ENCODE results near the gene TMEM120B.
"Not testable (repeated sequence)": the region's sequence is repeated elsewhere in the genome, so short reads cannot be mapped to it uniquely, and the experiment has no call there.

The TMEM120B gene

GRCh38 chr12:121741743-121742142, 29.2 kb downstream of the TMEM120B start:
- H2AFZ ChIP-seq (ENCODE audit: low read length), result no peak overlapping the region
- no peak overlapping the region for H3K27ac ChIP-seq (ENCODE audit: low read depth, low read length, poor library complexity, severe bottlenecking)
- no peaks in the 10 kb centered on the region for H3F3A ChIP-seq (ENCODE audit: insufficient read depth, low read length)
- peaks cover 9% of the 10 kb centered on the region for H3K36me3 ChIP-seq (ENCODE audit: insufficient read depth, low read length)
- H3K79me2 ChIP-seq (ENCODE audit: insufficient read depth, low read length), result no peaks in the 10 kb centered on the region
- no peak overlapping the region for H3K4me3 ChIP-seq (ENCODE audit: low read depth, low read length, poor library complexity, severe bottlenecking)
- H3K27me3 ChIP-seq (ENCODE audit: insufficient read depth, low read length), result no peaks in the 10 kb centered on the region
- TF ChIP-seq CTCF (IDR thresholded peaks at IDR 0.05; ENCODE audit: low read length) (no peak), EZH2 (IDR thresholded peaks at IDR 0.05; ENCODE audit: borderline replicate concordance, low read length) (no peak)
- no peak overlapping the region for H3K9ac ChIP-seq (ENCODE audit: low read length)
- H3K9me2 ChIP-seq (ENCODE audit: low read depth, low read length), result no peaks in the 10 kb centered on the region
- H3K4me2 ChIP-seq (ENCODE audit: low read length), result no peak overlapping the region
- no peaks in the 10 kb centered on the region for H4K20me1 ChIP-seq (ENCODE audit: insufficient read depth, low read length)
- H3K4me1 ChIP-seq (ENCODE audit: insufficient read depth, low read length, severe bottlenecking), result no peaks in the 10 kb centered on the region
- H3K9me3 ChIP-seq (ENCODE audit: low read length), result no peaks in the 10 kb centered on the region

- H3K27me3 ChIP-seq (ENCODE audit: insufficient read depth, low read length); H3K4me1 ChIP-seq (ENCODE audit: insufficient read depth, low read length, severe bottlenecking); H4K20me1 ChIP-seq (ENCODE audit: insufficient read depth, low read length); H3K9me3 ChIP-seq (ENCODE audit: low read length); H3K9me2 ChIP-seq (ENCODE audit: low read depth, low read length); H3K9ac ChIP-seq (ENCODE audit: low read length); H3K79me2 ChIP-seq (ENCODE audit: insufficient read depth, low read length); H3K27ac ChIP-seq (ENCODE audit: low read depth, low read length, poor library complexity, severe bottlenecking); H3K4me3 ChIP-seq (ENCODE audit: low read depth, low read length, poor library complexity, severe bottlenecking); H3F3A ChIP-seq (ENCODE audit: insufficient read depth, low read length); H2AFZ ChIP-seq (ENCODE audit: low read length); H3K4me2 ChIP-seq (ENCODE audit: low read length): not testable (repeated sequence)
- peaks cover 15% of the 10 kb centered on the region for H3K36me3 ChIP-seq (ENCODE audit: insufficient read depth, low read length)
Observed at GRCh38 chr12:121745545-121745944, 33.0 kb downstream of the TMEM120B start.

GRCh38 chr12:121748218-121748570, 35.6 kb downstream of the TMEM120B start:
- no peaks in the 10 kb centered on the region for H4K20me1 ChIP-seq (ENCODE audit: insufficient read depth, low read length)
- peak overlapping the region; percentile 14; the same call in 1 of the 2 replicates for H3K4me2 ChIP-seq (ENCODE audit: low read length)
- no peak overlapping the region; the same call in 1 of the 2 replicates for H3K9ac ChIP-seq (ENCODE audit: low read length)
- no peaks in the 10 kb centered on the region for H3K27me3 ChIP-seq (ENCODE audit: insufficient read depth, low read length)
- no peak overlapping the region for H2AFZ ChIP-seq (ENCODE audit: low read length)
- TF ChIP-seq CTCF (IDR thresholded peaks at IDR 0.05; ENCODE audit: low read length) (no peak), EZH2 (IDR thresholded peaks at IDR 0.05; ENCODE audit: borderline replicate concordance, low read length) (no peak)
- peak overlapping the region; percentile 85 for H3K27ac ChIP-seq (ENCODE audit: low read depth, low read length, poor library complexity, severe bottlenecking)
- no peaks in the 10 kb centered on the region for H3F3A ChIP-seq (ENCODE audit: insufficient read depth, low read length)
- peaks cover 10% of the 10 kb centered on the region for H3K4me1 ChIP-seq (ENCODE audit: insufficient read depth, low read length, severe bottlenecking)
- H3K79me2 ChIP-seq (ENCODE audit: insufficient read depth, low read length), result no peaks in the 10 kb centered on the region
- H3K36me3 ChIP-seq (ENCODE audit: insufficient read depth, low read length), result peaks cover 21% of the 10 kb centered on the region
- H3K4me3 ChIP-seq (ENCODE audit: low read depth, low read length, poor library complexity, severe bottlenecking), result no peak overlapping the region
- H3K9me2 ChIP-seq (ENCODE audit: low read depth, low read length), result no peaks in the 10 kb centered on the region
- no peaks in the 10 kb centered on the region for H3K9me3 ChIP-seq (ENCODE audit: low read length)

GRCh38 chr12:121748571-121749265, 36.2 kb downstream of the TMEM120B start:
- Histone ChIP-seq H3K79me2 (ENCODE audit: insufficient read depth, low read length) (no peaks in the 10 kb centered on the region), H3K4me1 (ENCODE audit: insufficient read depth, low read length, severe bottlenecking) (peaks cover 10% of the 10 kb centered on the region), H4K20me1 (ENCODE audit: insufficient read depth, low read length) (no peaks in the 10 kb centered on the region), H3K9ac (ENCODE audit: low read length) (no peak overlapping the region; the same call in 1 of the 2 replicates), H2AFZ (ENCODE audit: low read length) (no peak overlapping the region), H3K36me3 (ENCODE audit: insufficient read depth, low read length) (peaks cover 21% of the 10 kb centered on the region), H3K9me3 (ENCODE audit: low read length) (no peaks in the 10 kb centered on the region), H3F3A (ENCODE audit: insufficient read depth, low read length) (no peaks in the 10 kb centered on the region), H3K9me2 (ENCODE audit: low read depth, low read length) (no peaks in the 10 kb centered on the region), H3K4me2 (ENCODE audit: low read length) (peak overlapping the region; percentile 14; the same call in 1 of the 2 replicates), H3K27me3 (ENCODE audit: insufficient read depth, low read length) (no peaks in the 10 kb centered on the region), H3K27ac (ENCODE audit: low read depth, low read length, poor library complexity, severe bottlenecking) (peak overlapping the region; percentile 85), H3K4me3 (ENCODE audit: low read depth, low read length, poor library complexity, severe bottlenecking) (no peak overlapping the region)
- TF ChIP-seq EZH2 (IDR thresholded peaks at IDR 0.05; ENCODE audit: borderline replicate concordance, low read length) (no peak), CTCF (IDR thresholded peaks at IDR 0.05; ENCODE audit: low read length) (no peak)

Data from OCI-LY1 (cell line).